Epidermal melanocyte (primary cell): ENCODE data around the gene SFI1.

Experiments
- DNase-seq: peaks from one replicate; pipeline ENCODE4 v3.0.0; 2011; ENCODE audit warnings: low spot score; ENCODE audit not compliant: insufficient read length

SFI1 gene

DNA sequence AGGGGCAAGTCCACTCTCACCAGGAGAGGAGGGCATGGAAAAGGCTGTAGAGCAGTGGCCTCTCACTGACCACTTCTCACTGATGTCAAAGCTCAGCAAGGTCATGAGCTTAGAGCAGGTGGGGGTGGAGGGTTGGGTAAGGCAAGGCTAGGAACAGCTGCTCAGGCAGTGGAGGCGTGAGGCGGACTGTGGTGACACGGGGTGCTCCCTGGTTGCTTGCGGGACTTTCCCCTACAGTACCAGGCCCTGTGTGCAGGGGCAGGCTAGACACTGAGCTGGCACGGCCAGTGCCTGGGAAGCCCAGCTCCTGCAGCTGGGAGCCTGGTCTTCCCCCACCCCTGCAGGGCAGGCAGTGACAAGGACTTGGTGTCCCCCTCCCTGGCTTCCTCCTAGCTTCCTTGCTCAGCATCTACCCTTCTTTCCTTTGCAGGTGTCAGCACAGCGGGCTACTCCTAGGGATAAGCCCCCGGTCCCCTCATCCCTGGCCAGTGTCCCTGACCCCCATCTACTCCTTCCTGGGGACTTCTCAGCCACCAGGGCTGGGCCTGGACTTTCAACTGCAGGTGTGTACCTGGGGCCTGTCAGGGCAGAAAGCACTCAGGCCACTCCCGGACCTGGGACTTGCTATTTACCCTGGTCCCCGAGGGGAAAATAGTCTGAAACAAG, 120.1 kb downstream of the SFI1 start:
- DNase-seq, result no peak

DNA sequence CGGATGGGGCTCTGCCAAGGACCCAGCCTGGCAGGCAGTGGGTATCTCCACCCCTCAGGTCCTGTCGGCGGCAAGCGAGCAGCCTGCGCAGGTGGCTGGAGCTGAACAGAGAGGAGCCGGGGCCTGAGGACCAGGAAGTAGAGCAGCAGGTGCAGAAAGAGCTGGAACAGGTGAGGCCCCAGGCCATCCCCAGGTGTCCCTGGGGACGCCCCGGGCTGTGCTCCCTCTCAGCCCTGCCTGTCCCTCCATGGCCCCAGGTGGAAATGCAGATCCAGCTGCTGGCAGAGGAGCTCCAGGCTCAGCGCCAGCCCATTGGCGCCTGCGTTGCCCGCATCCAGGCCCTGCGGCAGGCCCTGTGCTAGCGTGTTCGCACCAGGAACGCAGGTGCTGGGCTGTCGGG, 121.7 kb downstream of the SFI1 start:
- DNase-seq, result no peak

DNA sequence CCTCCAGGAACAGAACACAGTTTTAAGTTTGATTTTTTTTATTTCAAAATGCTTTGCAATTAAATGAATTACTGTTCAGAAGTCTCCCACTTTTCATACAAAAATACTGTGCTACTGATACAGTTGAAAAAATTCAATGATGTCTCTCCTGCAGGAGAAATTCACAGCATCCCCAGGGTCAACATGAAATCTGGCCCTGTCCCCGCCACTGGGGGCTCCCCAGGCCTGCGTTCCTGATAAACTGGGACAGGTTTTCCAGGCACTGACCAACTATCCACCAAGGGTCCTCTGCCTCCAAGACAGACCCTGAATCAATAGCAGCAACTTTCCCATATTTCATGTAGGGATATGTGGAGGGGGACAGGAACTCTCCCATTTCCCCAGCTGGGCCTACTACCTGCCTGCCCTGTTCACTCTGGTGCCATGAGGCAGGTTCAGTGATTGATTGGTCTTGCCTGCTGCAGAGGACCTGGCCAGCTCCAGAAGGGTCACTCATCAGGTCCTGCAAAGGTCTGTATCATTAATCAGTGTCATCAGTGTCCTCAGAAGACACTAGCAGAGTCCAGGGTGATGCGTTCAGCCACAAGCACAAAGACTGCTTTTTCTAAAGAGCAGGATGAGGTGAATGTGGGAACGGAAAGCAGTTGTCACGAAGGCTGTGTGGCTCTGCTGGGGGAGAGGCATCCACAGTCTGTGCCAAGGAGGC, 122.3 kb downstream of the SFI1 start:
- no peak for DNase-seq

DNA sequence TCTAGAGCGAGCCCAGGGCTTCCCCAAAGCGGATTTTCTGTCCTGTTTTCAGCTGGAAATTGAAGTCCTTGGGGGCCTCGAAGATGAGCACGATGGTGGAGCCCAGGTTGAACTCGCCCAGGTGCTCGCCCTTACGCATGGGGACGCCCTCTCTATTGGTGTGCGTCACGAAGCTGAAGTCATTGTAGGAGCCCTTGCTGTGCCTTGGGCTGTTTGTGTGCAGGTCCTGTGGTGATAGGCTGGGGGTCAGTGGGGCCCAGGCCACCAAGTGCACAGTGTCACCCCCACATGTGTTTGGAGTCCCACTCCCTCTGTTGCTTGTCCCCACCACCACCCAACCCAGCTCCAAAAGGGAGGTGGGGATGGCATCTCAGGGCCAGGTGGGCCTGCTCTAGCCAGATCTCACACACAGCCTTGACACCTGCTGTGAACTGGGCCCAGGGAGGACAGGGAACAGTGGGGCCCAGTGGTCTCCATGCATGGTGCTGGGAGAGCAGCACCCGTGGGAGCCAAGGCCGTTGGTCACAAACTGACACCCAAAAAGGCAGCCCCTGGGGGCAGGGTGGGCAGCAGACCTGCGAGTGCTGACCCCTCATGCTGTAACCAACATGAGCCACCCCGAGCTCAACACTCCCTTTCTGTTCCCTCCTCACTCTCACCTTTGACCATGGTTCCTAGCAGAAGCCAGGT, 123.4 kb downstream of the SFI1 start:
- no peak for DNase-seq

DNA sequence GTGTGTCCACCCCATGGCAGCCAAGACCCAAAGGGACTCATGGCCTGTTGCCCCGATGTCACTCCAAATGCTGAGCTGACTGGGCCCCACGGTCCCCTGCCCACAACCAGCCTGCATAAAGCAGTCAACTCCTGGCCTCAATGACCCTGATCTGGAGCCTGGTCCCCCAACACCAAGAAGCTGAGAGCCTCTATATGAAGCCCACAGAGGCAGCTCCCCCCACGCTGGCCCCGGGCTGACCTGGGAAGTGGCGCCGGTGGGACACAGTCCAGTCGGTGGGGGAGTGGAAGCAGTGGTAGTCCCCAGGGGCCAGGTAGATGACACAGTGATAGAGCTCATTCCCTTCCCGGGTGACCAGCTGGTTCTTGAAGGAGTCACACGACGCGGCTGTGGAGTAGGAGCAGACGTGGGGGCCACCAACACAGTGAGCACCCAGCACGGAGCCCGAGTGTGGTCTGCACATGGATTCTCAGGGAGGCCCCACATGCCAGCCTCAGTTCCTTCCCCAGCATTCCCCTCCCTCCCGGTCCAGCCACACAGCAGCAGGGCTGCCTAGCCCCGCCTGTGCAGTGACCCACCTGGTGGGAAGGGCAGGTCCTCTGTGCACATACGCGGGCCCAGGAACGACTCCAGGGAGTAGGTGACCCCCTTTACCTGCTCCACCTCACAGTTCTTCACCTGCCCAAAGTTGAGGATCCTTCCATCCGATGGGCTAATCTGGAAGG, 124.6 kb downstream of the SFI1 start:
- DNase-seq, result no peak

DNA sequence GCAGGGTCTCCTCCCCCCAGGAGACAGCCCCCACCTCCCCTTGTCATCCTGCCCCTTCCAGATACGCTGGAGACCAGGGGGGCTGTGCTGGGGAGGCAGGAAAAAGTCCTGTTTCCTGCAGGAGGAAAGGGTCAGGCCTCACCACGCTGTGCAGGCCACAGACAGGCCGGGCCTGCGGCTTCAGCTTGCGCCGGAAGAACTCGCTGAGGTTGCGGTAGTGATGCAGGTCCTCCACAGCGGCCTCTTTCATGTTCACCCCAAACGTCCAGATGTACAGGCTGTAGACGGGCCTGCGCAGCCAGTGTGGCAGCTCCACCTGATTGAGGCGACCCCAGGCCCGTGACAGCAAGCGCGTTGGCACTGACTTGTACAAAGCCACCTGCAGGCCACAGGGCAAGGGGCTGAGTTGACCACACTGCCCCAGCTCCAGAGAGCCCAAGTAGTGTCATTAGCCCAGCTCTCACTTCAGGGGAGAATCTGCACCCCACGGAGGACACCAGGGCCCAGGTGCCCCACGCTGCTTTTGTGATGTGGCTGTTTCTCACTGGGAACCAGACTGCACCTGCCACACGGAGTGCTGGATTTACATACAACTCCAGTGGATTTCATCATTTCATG, 125.3 kb downstream of the SFI1 start:
- no peak for DNase-seq

DNA sequence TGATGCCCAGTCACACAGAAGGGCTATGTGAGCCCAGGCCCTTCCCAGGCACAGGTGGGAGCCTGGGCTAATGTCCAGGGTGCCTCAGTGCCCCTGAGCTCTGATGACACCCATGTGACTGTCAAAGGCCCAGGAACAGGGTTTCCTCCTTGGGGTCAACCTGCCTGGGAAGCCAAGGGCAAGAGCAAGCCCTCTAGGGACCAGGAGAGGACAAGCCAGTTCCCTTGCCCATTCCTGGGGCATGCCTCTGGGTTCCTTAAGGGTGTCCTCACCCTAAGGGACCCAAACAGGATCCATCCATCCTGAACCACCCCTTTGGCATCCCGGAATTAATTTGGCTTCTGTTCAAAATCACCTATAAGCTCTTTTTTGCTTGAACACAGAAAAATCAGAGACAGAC, 126.6 kb downstream of the SFI1 start:
- no peak for DNase-seq

DNA sequence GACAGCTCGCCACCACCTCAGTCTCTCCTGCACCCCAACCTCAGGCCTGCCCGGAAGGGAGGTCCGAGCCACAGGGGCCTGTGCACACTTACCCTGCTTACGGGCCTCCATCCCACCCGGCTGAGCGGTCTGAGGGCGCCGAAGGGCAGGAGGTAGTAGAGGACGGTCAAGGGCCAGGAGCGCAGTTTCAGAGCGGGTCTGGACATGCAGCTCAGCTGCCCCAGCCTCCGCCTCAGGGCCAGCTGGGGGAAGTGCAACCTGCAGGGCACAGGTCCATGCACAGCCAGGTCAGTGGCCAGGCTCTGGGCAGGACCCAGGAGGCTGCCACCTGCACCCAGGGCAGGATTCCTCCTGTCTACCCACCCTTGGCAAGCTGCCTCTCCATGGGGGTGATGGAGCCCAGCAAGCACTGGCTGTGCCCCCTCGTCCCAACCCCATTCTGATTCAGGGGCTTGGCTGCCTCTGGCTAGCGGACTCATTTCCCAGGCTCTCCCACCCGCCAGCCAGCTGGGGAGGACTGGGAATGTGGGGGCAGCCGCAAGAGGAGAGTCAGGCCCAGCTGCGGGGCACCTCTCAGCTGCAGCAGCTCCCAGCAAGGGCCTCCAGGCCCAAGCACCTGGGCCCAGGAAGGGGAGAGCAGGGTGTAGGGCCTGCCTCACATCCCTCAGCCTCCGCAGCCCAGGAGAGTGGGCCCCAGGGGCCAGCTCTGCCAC, 127.4 kb downstream of the SFI1 start:
- no peak for DNase-seq

DNA sequence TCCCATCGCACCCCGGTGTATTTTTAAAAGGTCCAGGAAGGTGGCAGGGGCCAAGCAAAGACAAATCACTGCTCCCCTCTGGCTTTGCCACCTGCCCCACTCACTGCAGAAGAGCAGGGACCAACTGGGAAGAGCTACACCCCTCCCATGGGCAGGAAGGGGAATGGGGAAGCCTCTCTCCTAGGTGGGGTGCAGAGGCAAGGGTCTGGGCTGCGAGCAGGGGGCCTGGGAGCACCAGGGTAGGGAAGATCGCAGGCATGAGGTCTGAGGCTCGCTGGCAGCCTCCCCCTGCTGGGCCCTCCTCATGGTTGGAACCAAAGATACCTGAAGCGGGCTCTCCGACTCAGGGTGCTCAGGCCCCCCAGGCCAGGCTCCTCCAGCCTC, 128.9 kb downstream of the SFI1 start:
- DNase-seq, result no peak

DNA sequence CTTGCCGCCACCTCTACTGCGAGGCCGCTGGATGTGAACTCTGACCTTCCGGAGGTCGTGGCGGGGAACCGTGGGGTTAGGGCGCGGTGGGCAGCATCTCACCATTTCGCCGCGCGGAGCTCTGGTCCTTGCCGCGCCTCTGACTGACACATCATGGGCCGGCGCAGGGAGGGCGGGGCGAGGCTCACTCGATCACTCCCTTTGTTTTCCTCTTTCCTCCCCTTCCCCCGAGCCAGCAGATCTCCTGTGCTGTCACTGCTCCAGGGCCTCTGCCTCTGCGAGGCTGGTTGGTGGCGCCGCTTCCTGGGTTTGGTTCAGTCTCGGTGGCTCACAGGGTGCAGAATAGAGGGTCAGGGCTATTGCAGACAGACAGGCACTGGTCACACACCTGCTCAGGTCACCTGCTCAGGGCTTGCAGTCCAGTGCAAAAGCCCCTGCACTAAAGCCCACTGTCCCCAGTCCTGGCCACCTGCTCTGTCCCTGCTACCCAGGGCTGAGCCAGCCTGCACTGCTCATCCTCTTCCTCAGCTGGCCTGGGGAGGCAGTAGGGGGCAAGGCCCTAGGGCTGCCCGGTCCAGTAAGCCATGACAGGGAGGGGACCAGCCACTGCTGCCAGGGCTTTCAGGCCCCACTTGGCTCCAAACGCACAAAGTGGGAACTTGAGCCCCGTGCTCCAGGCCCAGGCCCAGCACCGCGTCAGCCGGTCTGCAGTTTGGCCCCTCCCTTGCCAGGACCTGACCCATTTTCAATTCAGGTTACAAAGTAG, 129.5 kb downstream of the SFI1 start:
- no peak for DNase-seq

DNA sequence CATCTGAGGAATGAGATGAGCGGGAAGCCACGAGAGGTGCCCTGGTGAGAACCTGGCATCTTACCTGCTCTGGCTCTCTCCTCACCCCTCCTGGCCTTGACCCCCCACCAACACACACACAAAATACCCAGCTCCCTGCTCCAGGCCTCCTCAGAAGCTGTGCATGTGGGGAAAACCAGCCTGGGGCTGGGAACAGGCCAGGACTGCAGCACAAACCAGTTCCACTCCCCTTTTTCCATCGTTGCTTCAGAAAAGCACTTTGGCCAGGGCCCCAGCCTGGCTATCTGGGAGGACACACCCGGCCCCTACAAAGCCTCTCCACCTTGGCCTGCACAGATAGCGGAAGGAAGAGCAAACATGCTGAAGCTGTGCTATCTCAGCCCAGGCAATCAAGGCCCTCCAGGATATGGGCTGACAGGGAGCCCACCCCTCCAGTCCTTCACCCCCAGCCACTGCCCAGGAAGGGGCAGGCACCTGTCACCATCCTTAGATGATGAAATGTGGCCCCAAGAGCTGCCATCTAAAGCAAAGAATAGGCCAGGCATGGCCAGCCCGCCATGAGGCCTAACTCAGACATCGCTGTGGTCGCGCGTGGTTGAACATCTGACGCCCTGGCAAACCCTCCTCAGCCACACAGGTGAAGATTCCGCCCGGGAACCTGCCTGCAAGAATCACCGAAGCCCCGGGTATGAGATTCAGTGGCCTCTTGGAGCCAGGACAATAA, 130.3 kb downstream of the SFI1 start:
- DNase-seq, result no peak

DNA sequence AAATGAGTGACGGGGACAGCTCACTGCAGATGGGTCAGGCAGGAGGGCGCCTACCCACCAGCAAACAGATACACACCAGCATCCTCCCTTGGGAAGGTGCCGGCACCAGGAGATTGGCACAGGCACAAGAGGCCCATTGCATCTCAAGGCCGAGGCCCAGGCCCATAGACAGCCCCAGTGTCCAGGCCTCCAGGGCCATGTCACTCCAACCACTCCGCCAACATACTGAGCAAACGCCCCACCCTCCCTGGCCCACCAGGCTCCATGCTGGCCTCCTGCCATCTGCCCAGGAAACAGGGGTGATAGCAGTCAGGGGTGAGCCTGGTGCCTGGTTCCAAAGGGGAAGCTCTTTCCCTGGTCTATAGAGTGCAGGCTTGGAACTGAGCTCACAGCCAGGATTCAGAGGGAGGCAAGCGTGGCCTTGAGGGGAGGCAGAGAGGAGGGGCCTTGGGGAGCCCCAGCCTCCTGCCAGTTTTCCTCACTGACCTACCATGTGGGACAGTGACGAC, 130.9 kb downstream of the SFI1 start:
- DNase-seq, result no peak

DNA sequence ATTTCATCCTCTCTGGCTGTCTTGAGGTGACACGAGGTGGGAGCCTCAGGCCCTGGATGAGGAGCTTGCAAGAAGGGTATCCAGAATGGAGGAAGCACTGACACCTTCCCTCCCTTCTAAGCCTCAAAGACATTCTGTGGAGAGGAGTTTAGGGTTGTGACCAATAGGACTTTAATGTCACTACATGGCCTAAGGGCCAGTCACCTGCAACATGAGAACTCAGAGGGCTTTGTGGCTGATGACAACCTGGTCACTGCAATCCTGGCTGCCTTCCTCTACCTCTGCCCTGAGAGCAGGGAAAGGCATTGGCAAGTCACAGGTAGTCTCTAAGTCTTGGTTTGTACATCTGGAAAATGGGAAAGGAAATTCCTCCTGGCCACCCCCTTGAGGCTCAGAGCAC, 132.0 kb downstream of the SFI1 start:
- no peak for DNase-seq

DNA sequence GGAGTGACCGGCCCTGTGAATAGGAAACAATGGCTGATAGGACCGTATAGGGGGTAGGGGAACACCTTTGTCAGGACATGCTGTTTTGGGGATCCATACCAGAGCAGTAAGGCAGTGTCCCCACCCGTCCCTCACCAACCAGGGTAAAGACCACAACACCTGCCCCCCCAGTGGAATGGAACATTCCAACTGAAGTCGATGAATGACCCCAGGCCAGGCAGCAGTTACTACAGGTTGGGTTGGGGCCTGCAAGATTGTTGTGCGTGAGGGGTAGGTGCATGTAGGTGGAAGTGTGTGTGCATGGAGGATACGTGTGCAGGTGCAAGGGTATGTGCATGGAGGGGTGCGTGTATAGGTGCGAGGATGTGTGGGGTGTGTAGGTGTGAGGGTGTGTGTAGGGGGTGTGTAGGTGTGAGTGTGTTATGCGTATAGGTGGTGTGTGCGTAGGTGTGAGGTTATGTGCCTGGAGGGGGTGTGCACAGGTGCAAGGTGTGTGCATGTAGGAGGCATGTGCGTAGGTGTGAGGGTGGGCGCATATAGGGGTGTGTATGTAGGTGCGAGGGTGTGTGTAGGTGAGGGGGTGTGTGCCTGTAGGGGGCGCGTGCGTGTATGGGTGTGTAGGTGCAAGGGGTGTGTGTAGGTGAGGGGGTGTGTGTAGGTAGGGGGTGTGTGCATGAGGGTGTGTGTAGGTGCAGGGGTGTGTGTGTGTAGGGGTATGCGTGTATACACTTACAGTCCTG, 132.8 kb downstream of the SFI1 start:
- no peak for DNase-seq

DNA sequence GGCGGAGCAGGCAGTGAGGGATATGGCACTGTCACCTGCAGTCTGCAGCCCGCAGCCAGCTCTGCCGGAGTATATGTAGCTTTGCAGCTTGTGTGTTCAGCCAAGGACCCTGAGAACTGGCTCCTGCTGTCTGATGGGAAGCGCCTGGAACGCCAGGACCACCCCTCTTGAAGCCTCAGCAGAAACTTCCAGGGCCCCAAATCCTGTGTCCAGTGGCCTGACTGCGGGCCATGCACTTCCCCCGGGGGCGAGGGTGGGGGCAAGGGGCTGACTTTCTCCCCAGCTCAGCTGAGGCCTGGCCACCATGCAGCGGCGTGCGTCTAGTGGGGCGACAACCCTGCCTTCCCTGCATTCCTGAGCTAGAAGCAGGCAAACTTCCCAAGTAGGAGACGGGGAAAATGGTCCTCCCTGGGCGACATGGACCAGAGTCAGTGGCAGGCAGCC, 133.4 kb downstream of the SFI1 start:
- DNase-seq, result no peak

DNA sequence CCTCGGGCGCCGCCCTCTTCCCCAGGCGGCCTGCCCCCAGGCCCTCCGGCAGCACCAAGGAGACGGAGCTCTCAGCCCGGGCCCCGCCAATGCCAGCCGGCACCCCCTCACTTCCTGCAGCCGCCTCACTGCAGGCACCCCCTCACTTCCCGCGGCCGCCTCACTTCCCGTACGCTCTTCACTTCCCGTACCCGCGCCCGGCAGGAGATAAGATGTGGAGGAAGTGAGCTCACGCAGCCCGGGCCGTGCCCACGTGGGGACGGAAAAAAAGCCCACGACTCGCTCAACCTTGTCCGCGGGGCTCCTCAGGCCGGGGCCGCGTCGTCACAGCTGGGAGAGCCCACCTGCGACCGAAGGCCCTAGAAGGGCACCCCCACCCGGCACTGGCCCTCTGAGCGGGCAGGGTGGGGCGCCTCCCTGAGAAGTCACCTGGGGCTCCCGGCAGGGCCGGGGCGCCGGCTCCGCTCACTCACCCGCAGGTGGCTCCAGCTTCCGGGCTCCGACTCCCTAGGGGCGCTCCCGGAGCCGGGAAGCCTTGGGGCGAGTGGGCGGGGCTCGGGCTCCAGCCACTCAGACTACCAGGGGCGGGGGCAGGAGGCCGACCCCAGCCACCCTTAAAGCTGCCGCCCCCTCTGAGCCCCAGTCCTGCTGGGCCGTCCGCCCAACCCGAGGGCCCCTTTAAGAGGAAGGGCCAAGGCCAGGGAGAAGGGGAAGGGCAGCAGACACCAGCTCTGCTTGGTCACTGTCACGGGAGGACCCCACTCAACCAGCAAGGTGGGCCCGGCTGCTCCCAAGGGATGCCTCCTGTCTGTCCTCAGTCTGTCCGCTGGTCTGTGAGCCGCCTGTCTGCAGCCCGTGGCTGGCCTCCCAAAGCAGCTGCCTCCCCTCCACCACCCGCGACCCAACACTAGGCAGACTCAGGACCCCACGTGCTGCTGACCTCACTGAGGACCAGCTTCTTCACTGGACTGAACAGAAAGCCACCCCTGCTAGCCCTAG, 134.3 kb downstream of the SFI1 start:
- peak; percentile 80 for DNase-seq

DNA sequence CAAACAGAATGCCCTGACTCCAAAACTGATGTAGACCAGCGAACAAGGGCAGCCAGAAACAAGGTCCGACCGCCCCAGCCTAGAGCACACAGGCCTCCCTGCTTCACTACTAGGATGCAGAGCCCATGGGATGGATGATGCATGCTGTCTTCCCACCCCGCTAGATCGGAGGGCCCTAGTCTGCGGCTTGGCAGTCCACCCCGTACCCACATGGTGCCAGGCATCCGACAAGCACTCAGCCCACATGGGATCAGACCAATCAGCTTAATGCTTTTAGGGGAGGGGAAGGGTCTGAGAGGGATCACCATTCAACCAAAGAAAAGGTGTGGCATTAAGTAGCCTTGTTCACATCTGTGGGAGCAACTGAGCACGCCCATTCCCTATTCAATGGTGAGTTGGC, 135.1 kb downstream of the SFI1 start:
- DNase-seq, result no peak
